CD14-positive monocyte (primary cell): ENCODE measurements around the gene CRYBG3. TPM values are rescaled to one million over a fixed set of nuclear protein-coding genes. Genes with fewer than 3 reads are reported as not detected.

Source experiments
- DNase-seq, 3 donors: peaks; one replicate each; pipeline ENCODE4 v3.0.0-alpha.2; 2011 to 2022
- H2AFZ ChIP-seq: 2 replicates; pipeline ENCODE4 v1.6.0; 2012; ENCODE audit warnings: mild to moderate bottlenecking, low read depth, low read length, inconsistent platforms; ENCODE audit not compliant: insufficient read depth, poor library complexity, severe bottlenecking
- H3K27ac ChIP-seq, 2 donors: 1 replicate in 1 of 2; 2 replicates in 1 of 2; pipeline ENCODE4 v1.5.1; 2012 to 2013; ENCODE audit warnings: low read length in 2 of 2, control low read depth in 1 of 2, inconsistent platforms in 1 of 2, low read depth in 1 of 2, mild to moderate bottlenecking in 1 of 2
- H3K27me3 ChIP-seq, 2 donors: one replicate each; pipeline versions ENCODE4 v1.6.0 to v1.6.1; 2011 to 2013; ENCODE audit warnings: low read length in 2 of 2; ENCODE audit not compliant: control insufficient read depth in 2 of 2, insufficient read depth in 2 of 2
- H3K36me3 ChIP-seq, 2 donors: replicated peaks in 1 of 2; 1 replicate in 1 of 2; 2 replicates in 1 of 2; pipeline versions ENCODE4 v1.5.1 to v1.6.1; 2012 to 2013; ENCODE audit warnings: low read length in 2 of 2, control low read depth in 1 of 2, inconsistent platforms in 1 of 2, mild to moderate bottlenecking in 1 of 2; ENCODE audit not compliant: insufficient read depth in 2 of 2, control insufficient read depth in 1 of 2
- H3K4me1 ChIP-seq, 2 donors: 1 replicate in 1 of 2; 2 replicates in 1 of 2; pipeline versions ENCODE4 v1.5.1 to v1.6.1; 2012 to 2013; ENCODE audit warnings: low read length in 2 of 2, control low read depth in 1 of 2, inconsistent platforms in 1 of 2, mild to moderate bottlenecking in 1 of 2, moderate library complexity in 1 of 2; ENCODE audit not compliant: insufficient read depth in 2 of 2, control insufficient read depth in 1 of 2
- H3K4me2 ChIP-seq: replicated peaks from 2 replicates; pipeline ENCODE3; 2012; ENCODE audit warnings: low read length, moderate library complexity, mild to moderate bottlenecking; ENCODE audit not compliant: poor library complexity, severe bottlenecking; ENCODE audit errors: extremely low read depth
- H3K4me3 ChIP-seq, 3 experiments: fragments of 200-600 bp in 1 of 3; sonication (generic) in 1 of 3; replicated peaks in 1 of 3; 1 replicate in 2 of 3; 2 replicates in 1 of 3; pipeline ENCODE4 v1.5.1; 2011 to 2013; ENCODE audit warnings: low read length in 3 of 3, mild to moderate bottlenecking in 3 of 3, control low read depth in 2 of 3, low read depth in 2 of 3, inconsistent platforms in 1 of 3, moderate library complexity in 1 of 3
- H3K79me2 ChIP-seq: 2 replicates; pipeline ENCODE4 v1.6.0; 2012; ENCODE audit warnings: mild to moderate bottlenecking, control low read depth, inconsistent platforms, low read length, moderate library complexity; ENCODE audit not compliant: insufficient read depth
- H3K9ac ChIP-seq: 2 replicates; pipeline ENCODE4 v1.6.0; 2017; ENCODE audit warnings: low read length, mild to moderate bottlenecking; ENCODE audit not compliant: insufficient read depth, poor library complexity, severe bottlenecking
- H3K9me3 ChIP-seq, 2 donors: replicated peaks in 1 of 2; 1 replicate in 1 of 2; 2 replicates in 1 of 2; pipeline versions ENCODE4 v1.5.1 to v1.6.1; 2012 to 2013; ENCODE audit warnings: low read length in 2 of 2, control low read depth in 1 of 2; ENCODE audit not compliant: control insufficient read depth in 1 of 2, insufficient read depth in 1 of 2
- H4K20me1 ChIP-seq: 2 replicates; pipeline ENCODE4 v1.6.0; 2012; ENCODE audit warnings: mild to moderate bottlenecking, low read length, control low read depth, moderate library complexity; ENCODE audit not compliant: insufficient read depth
- H3K27ac Mint-ChIP-seq, 7 donors: one replicate each; pipeline ENCODE4 v1.8.0; 2020; ENCODE audit warnings: mild to moderate bottlenecking in 7 of 7, mixed read lengths in 7 of 7, moderate library complexity in 6 of 7, inconsistent platforms in 2 of 7
- H3K27me3 Mint-ChIP-seq, 3 donors: one replicate each; pipeline ENCODE4 v1.8.0; 2021 to 2022; ENCODE audit warnings: low read depth in 3 of 3, mild to moderate bottlenecking in 3 of 3, mixed read lengths in 3 of 3, moderate library complexity in 3 of 3, inconsistent platforms in 1 of 3
- H3K36me3 Mint-ChIP-seq, 2 donors: one replicate each; pipeline ENCODE4 v1.8.0; 2020; ENCODE audit warnings: mixed read lengths in 2 of 2, inconsistent platforms in 1 of 2, mild to moderate bottlenecking in 1 of 2
- H3K4me1 Mint-ChIP-seq: one replicate; pipeline ENCODE4 v1.8.0; 2020; ENCODE audit warnings: mild to moderate bottlenecking, mixed read lengths
- H3K4me3 Mint-ChIP-seq, 2 donors: one replicate each; pipeline ENCODE4 v1.8.0; 2020; ENCODE audit warnings: mild to moderate bottlenecking in 2 of 2, mixed read lengths in 2 of 2, moderate library complexity in 1 of 2
- H3K9me3 Mint-ChIP-seq, 7 donors: one replicate each; pipeline ENCODE4 v1.8.0; 2020 to 2022; ENCODE audit warnings: mixed read lengths in 7 of 7, mild to moderate bottlenecking in 6 of 7, moderate library complexity in 6 of 7, inconsistent platforms in 2 of 7
- CTCF ChIP-seq: fragments of 200-600 bp; IDR thresholded peaks from one replicate; pipeline ENCODE4 v1.8.0; 2022; ENCODE audit warnings: antibody characterized with exemption, mild to moderate bottlenecking
- WGBS: methylation state at CpG from one replicate; pipeline ENCODE4 v1.1.5; 2013; ENCODE audit warnings: missing lambda C conversion rate; ENCODE audit not compliant: insufficient coverage; 5-methylcytosine and 5-hydroxymethylcytosine counted together
- intact Hi-C, 2 donors: fragments of 100-400 bp; cut with micrococcal nuclease; formaldehyde crosslinking; loops; one replicate each; pipeline versions ENCODE4 v1.15.0 to v1.15.1; 2023
- polyA plus RNA-seq, 3 donors: library from polyadenylated mRNA; depleted of rRNA in 1 of 3; unstranded in 2 of 3; stranded (reverse) in 1 of 3; fragments of 300-500 nt in 2 of 3; fragments of >200 nt in 1 of 3; fragmentation: Illumina TruSeq in 2 of 3; gene quantifications; 1 replicate in 2 of 3; 2 replicates in 1 of 3; pipeline ENCODE4 v1.2.3, GENCODE V29; 2012 to 2021

The CRYBG3 gene
- polyA plus RNA-seq, 3 donors: 2.3 to 6.8 (median 5.3) TPM

GRCh38 chr3:97949743-97950142 lies 127.9 kb downstream of the CRYBG3 start:
- no peak overlapping the region for H3K9ac ChIP-seq
- H3K4me1 ChIP-seq: peaks cover 30 to 31% of the 10 kb centered on the region in 2 donors
- Mint-ChIP-seq H3K4me1 (peaks cover 32% of the 10 kb centered on the region), H3K4me3 (no peak overlapping the region), H3K27me3 (no peaks in the 10 kb centered on the region), H3K27ac (peak overlapping the region in 2 of 7 donors; percentile 9 to 75), H3K9me3 (no peaks in the 10 kb centered on the region), H3K36me3 (peaks cover 72 to 78% of the 10 kb centered on the region in 2 donors)
- TF ChIP-seq CTCF: no peak
- no peaks in the 10 kb centered on the region for H3K79me2 ChIP-seq
- WGBS: 90% methylated on average over 3 of the region's 5 CpGs
- peaks cover 63 to 67% of the 10 kb centered on the region in 2 donors for H3K36me3 ChIP-seq
- intact Hi-C loops: no loop called here
- no peaks in the 10 kb centered on the region for H3K27me3 ChIP-seq
- H4K20me1 ChIP-seq: no peaks in the 10 kb centered on the region
- H3K4me3 ChIP-seq: no peak overlapping the region
- DNase-seq: no peak
- H3K4me2 ChIP-seq: no peak overlapping the region
- H3K27ac ChIP-seq: no peak overlapping the region
- no peaks in the 10 kb centered on the region for H3K9me3 ChIP-seq
- H2AFZ ChIP-seq: no peak overlapping the region

GRCh38 chr3:97950360-97950759 lies 128.5 kb downstream of the CRYBG3 start:
- H3K27ac Mint-ChIP-seq: peak overlapping the region in 3 of 7 donors; percentile 9 to 49 (median 48)
- H3K36me3 Mint-ChIP-seq: peaks cover 70 to 76% of the 10 kb centered on the region in 2 donors
- no peak for DNase-seq
- no peak overlapping the region for H3K4me2 ChIP-seq
- no peaks in the 10 kb centered on the region for H3K27me3 ChIP-seq
- H4K20me1 ChIP-seq: no peaks in the 10 kb centered on the region
- no peaks in the 10 kb centered on the region for H3K9me3 Mint-ChIP-seq
- H3K4me1 ChIP-seq: peaks cover 35 to 36% of the 10 kb centered on the region in 2 donors
- intact Hi-C loops: no loop called here
- no peaks in the 10 kb centered on the region for H3K79me2 ChIP-seq
- no peak overlapping the region for H3K4me3 Mint-ChIP-seq
- no peaks in the 10 kb centered on the region for H3K27me3 Mint-ChIP-seq
- peaks cover 57 to 61% of the 10 kb centered on the region in 2 donors for H3K36me3 ChIP-seq
- peak overlapping the region in 1 of 2 donors; percentile 7 for H3K27ac ChIP-seq
- no peaks in the 10 kb centered on the region for H3K9me3 ChIP-seq
- peaks cover 38% of the 10 kb centered on the region for H3K4me1 Mint-ChIP-seq
- WGBS: no CpG with 5 or more reads among the region's 3 CpGs
- no peak overlapping the region for H3K9ac ChIP-seq
- H3K4me3 ChIP-seq: no peak overlapping the region
- no peak overlapping the region for H2AFZ ChIP-seq
- no peak for TF ChIP-seq CTCF
